ENCODE measurements around the gene CDH16.

GRCh38 chr16:66886321-66886720 lies 32.4 kb downstream of the CDH16 start:
- TF ChIP-seq, protein P1, sequence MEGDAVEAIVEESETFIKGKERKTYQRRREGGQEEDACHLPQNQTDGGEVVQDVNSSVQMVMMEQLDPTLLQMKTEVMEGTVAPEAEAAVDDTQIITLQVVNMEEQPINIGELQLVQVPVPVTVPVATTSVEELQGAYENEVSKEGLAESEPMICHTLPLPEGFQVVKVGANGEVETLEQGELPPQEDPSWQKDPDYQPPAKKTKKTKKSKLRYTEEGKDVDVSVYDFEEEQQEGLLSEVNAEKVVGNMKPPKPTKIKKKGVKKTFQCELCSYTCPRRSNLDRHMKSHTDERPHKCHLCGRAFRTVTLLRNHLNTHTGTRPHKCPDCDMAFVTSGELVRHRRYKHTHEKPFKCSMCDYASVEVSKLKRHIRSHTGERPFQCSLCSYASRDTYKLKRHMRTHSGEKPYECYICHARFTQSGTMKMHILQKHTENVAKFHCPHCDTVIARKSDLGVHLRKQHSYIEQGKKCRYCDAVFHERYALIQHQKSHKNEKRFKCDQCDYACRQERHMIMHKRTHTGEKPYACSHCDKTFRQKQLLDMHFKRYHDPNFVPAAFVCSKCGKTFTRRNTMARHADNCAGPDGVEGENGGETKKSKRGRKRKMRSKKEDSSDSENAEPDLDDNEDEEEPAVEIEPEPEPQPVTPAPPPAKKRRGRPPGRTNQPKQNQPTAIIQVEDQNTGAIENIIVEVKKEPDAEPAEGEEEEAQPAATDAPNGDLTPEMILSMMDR (IDR thresholded peaks at IDR 0.05) = no peak
- no peak for TF ChIP-seq POLR2AphosphoS5 (IDR thresholded peaks at IDR 0.05; ENCODE audit: insufficient read depth in 1 of 2, low read depth in 1 of 2)

Data from vagina (tissue), 2 donors.